GM13976 (cell line): Measurements from ENCODE around the gene CSF3.

Source experiments
- DNase-seq: peaks from one replicate; pipeline ENCODE4 v3.0.0; 2012; ENCODE audit warnings: low spot score
- in situ Hi-C: fragments of 300-500 bp; cut with MboI; formaldehyde crosslinking; loops from one replicate; pipeline ENCODE4 v1.12.0; 2022; ENCODE audit warnings: low sequenced_read_pairs, mixed read lengths, inconsistent platforms; ENCODE audit not compliant: unreplicated experiment
- TF ChIP-seq, protein P1 (sequence below): IDR thresholded peaks from 2 replicates; pipeline ENCODE4 v1.5.1; 2012; ENCODE audit warnings: borderline replicate concordance, mild to moderate bottlenecking; ENCODE audit not compliant: insufficient read depth; ENCODE audit errors: extremely low read depth, missing control alignments, control extremely low read depth

CSF3 gene

DNA sequence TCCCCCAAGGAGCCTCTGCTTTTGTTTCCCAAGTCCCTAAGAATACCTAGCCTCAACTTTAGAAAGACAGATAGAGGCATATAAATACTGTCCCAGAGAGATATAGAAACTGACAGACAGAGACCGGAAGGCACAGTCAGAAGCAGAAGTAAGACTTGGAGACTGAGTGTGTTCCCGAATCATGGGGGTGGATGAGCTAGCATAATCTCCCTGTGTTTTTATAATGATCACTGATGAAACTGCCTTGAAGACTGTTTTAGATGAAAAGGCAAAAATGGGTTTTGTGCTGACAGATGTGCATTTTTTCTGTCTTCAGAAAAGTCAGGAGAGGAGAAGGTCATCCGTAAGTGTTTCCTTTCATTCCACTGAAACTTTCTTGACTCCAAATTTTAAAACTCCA is 43.0 kb upstream of the CSF3 start:
- in situ Hi-C loops, result no loop called here
- TF ChIP-seq, protein P1, sequence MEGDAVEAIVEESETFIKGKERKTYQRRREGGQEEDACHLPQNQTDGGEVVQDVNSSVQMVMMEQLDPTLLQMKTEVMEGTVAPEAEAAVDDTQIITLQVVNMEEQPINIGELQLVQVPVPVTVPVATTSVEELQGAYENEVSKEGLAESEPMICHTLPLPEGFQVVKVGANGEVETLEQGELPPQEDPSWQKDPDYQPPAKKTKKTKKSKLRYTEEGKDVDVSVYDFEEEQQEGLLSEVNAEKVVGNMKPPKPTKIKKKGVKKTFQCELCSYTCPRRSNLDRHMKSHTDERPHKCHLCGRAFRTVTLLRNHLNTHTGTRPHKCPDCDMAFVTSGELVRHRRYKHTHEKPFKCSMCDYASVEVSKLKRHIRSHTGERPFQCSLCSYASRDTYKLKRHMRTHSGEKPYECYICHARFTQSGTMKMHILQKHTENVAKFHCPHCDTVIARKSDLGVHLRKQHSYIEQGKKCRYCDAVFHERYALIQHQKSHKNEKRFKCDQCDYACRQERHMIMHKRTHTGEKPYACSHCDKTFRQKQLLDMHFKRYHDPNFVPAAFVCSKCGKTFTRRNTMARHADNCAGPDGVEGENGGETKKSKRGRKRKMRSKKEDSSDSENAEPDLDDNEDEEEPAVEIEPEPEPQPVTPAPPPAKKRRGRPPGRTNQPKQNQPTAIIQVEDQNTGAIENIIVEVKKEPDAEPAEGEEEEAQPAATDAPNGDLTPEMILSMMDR, result no peak
- DNase-seq, result no peak

DNA sequence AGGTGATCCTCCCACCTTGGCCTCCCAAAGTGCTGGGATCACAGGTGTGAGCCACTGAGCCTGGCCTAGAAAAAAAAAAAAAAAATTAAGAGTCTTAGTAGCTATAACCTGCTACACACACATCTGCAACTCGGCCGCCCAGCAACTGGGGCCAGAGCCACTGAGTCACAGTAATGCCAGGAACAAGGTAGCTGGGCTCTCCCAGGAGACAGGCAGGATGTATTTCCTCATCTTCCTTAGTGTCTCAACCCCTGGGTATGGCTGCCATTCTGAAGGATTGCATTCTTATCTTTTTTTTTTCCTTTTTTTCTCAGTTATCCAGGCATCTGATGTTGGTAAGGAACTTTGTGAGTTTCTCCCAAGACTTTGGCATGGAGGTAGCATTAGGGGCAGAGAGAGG is 41.7 kb upstream of the CSF3 start:
- in situ Hi-C loops, result no loop called here
- DNase-seq, result no peak
- TF ChIP-seq, protein P1, result no peak

DNA sequence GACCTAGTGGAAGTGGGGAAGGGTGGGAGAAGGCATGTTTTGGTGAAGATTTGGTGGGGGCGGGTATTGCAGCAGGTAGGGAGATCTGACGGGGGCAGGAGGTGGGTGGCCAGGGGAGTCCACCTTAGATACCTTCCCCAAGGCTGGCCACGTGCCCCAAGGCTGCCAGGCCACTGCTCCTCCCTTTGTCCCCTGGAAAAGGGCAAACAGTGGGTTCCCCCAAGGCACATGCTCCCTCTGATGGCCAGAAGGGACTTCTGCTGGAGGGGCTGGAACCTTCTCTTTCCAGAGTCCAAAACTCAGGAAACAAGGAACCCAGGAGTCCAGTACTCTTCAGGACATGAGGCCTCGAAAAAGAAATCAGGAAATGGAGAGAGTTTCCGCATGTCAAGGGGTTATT is 40.8 kb upstream of the CSF3 start:
- DNase-seq, result no peak
- in situ Hi-C loops, result no loop called here
- TF ChIP-seq, protein P1, result no peak

DNA sequence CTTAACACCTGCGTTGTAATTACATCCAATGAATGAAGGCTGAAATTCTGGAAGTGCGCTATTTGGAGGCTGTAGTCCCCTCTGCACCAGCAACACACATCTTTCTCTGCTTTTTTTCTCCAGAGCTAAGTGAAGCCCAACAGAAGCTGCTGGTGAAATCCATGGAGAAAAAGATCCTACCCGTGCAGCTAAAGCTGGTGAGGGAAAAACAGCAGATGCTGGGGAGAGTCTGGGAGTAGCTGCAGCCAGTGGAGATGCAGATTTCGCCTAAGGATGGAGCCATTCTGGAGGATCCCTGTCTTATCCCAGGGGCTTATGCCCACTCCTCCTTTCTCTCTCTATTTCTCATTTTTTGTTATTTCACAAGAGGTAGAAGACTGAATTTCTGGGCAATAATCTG is 39.4 kb upstream of the CSF3 start:
- in situ Hi-C loops, result no loop called here
- TF ChIP-seq, protein P1, result no peak
- DNase-seq, result no peak

DNA sequence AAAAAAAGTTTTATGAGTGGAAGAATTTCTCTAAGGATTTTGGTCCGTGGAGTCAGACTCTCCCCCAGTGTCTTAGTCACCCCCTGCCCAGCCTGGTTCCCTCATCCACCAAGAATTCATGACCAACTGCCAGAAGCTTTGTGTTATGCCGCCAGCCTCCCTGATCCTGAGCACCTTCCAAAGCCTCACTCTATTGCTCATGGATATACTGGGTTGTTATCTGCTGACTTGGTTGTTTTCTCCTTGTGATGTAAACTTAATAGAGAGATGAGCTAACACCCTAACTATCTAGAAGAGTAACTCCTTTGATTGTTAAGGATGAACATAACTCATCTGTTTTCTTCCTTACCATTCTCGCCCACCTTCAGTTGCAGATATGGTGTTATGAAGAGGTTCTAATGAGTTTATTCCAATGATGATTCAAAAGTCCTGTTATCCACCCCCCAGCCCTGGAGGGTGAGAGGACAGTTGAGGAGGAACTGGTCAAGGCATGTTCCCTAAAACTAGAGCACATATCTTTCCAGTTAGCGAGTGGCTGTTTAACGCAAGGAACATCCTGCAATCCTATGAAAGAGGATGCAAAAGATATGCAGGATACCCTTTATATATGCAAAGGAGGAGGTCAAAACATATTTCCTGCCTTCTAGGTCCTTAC is 36.1 kb upstream of the CSF3 start:
- TF ChIP-seq, protein P1, result no peak
- in situ Hi-C loops, result no loop called here
- DNase-seq, result no peak

DNA sequence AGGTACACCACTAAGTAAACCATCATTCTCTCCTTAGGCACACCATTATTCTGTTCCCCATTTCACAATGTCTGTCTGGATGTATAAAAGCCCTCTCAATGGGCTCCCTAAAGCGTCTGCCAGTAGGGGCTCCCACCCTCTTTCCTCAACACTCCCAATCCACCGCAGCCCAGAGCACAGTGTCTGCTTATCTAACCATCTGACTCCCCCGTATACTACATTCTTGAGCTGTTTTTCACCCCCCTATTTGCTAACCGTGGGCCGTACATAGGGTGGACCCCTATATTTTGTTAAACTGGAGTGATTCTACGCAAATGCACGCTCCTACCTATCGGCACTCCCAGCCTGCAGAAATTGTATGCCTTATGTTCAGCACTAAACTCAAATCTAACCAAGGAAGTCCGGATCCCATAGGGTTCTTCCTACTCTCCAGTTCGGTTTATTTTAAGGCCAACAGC is 35.3 kb upstream of the CSF3 start:
- in situ Hi-C loops, result no loop called here
- TF ChIP-seq, protein P1, result no peak
- DNase-seq, result no peak
